GM19193 (cell line): ENCODE data around the gene UBR2.

ENCODE experiments used
- POLR2A ChIP-seq: IDR thresholded peaks from 4 replicates; pipeline ENCODE4 v1.6.1; 2011; ENCODE audit not compliant: insufficient read depth, insufficient read length; ENCODE audit errors: extremely low read depth

Gene UBR2

DNA sequence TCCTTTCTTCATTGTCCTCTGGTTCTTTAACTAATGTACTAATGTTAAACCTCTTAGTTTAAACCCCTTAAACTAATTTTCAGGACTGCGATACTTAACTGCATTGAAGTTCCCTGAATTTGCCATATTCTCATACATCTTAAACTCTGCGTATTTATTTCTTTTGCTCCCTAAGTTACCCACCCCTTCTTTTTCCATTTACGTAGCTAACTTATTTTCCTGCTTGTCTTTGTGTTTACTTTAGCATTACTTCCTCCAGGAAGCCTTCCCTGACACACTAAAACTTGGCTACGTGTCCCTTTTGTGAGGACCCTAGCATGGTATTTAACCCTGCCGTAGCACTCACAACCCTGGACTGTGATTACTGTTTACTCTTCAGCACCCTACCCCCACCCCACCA is 79.0 kb downstream of the UBR2 start:
- no peak for TF ChIP-seq POLR2A

DNA sequence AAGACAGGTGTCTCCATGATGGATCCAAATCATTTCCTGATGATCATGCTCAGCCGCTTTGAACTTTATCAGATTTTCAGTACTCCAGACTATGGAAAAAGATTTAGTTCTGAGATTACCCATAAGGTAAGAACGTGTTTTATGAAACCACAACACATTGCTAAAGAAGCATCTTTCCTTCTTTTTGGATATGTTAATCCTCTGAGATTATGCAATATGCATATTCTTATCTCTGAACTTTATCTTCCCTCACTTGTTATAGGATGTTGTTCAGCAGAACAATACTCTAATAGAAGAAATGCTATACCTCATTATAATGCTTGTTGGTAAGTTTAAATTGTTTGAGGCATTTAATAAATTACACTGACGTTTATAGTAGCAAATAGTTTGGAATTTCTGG is 80.4 kb downstream of the UBR2 start:
- no peak for TF ChIP-seq POLR2A

- no peak for TF ChIP-seq POLR2A
Measured at GRCh38 chr6:42652024-42652746, 88.4 kb downstream of the UBR2 start.

DNA sequence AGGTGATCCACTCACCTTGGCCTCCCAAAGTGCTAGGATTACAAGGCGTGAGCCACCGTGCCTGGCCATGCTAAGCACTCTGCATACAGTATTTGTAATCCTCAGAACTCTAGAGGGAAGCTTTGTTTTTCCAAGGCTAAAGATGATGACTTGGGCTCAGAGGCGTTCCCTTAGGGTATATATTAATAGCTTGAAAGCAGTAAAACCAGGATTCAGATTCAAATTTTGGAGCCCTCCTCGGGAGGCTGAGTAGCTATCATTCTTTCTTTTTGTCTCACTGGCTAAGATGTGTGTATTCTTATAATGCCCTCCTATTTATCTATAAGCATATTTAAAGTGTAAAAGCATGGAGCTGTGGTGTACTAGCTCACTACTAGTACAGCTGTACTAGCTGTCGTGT is 90.0 kb downstream of the UBR2 start:
- TF ChIP-seq POLR2A, result no peak

- TF ChIP-seq POLR2A, result no peak
Measured at GRCh38 chr6:42659806-42660205, 96.0 kb downstream of the UBR2 start.

DNA sequence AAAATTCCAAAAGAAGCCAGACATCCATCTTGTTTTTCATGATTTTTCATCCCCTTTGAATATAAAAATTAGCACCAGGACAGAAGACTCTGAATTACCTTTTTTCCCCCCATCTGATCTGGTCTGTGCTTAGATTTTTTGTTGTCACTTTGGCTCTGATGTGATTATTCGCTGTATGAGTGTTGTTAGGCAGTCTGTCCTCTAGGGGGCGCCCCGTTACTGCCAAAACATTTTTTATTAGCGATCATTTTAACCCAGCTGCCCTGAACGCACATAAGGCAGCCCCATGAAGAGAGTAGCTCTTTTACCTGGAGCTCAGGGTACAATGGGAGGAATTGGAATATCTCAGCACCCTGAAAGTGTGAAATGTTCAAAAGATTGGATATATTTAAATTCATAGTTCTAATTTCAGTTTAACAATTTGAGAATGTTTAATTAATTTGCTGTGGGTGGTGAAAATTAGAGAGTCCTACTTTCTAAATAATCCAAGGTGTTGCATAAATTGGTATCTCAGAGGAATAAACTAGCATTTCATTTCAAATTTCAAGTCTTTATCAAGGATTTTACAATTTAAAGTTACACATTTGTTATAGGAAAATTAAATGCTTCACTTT is 97.8 kb downstream of the UBR2 start:
- no peak for TF ChIP-seq POLR2A

DNA sequence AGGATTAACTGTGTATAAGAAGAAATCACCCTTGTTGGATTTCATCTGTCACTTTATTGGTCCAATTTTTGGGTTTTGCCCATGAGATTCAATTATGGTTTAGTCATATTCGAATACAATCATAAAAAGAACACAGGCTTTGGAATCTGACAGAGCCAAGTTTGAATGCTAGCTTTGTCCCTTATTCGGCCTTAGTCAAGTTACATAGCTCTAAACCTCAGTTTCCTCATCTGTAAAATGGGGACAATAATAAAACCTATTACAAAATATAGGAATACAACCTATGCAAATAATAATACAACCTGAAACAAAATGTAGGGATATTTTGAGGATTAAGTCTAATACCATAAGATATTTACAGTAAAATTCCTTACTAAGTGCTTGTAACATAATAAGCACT is 100.9 kb downstream of the UBR2 start:
- TF ChIP-seq POLR2A, result no peak

GRCh38 chr6:42674780-42675179 is 111.0 kb downstream of the UBR2 start:
- no peak for TF ChIP-seq POLR2A

- no peak for TF ChIP-seq POLR2A
Measured at GRCh38 chr6:42679358-42679757, 115.5 kb downstream of the UBR2 start.

- TF ChIP-seq POLR2A, result no peak
Measured at GRCh38 chr6:42688281-42688680, 124.5 kb downstream of the UBR2 start.

DNA sequence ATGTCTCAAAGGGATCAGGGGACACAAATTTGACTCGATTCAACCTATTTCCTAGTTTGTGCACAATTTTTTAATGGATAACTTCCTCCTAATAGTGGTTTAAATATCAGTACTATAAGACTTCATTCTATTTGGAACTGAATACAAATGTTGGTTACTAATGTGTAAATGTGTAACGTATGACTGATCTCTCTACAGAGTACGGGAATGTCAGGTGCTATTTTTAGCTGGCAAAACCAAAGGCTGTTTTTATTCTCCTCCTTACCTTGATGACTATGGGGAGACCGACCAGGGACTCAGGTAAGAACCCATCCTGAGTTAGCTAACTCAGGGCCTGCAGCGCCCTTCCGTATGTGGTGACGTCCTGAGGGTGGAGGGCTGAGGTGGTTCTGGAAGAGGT is 125.5 kb downstream of the UBR2 start:
- TF ChIP-seq POLR2A, result no peak

GRCh38 chr6:42690151-42690702 is 126.4 kb downstream of the UBR2 start:
- TF ChIP-seq POLR2A, result no peak

DNA sequence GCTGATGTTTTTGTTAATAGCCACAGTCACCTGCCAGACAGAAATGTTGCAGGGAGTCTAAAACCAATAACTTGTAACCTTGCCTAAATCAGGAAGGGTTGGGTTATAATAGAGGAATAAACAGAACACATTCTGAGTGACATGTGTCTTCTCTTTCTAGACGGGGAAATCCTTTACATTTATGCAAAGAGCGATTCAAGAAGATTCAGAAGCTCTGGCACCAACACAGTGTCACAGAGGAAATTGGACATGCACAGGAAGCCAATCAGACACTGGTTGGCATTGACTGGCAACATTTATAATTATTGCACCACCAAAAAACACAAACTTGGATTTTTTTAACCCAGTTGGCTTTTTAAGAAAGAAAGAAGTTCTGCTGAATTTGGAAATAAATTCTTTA is 127.0 kb downstream of the UBR2 start:
- TF ChIP-seq POLR2A, result no peak

GRCh38 chr6:42692137-42692911 is 128.5 kb downstream of the UBR2 start:
- no peak for TF ChIP-seq POLR2A

GRCh38 chr6:42693725-42694323 is 130.0 kb downstream of the UBR2 start:
- no peak for TF ChIP-seq POLR2A
